GM19372 (cell line): ENCODE results near the gene TGM6.

Source experiments
- ATAC-seq: cut with Tn5 transposase; IDR thresholded peaks from one replicate; pipeline ENCODE4 v1.9.1; 2021; ENCODE audit warnings: mild to moderate bottlenecking, low read depth, moderate library complexity; ENCODE audit not compliant: unreplicated experiment

TGM6 gene

DNA sequence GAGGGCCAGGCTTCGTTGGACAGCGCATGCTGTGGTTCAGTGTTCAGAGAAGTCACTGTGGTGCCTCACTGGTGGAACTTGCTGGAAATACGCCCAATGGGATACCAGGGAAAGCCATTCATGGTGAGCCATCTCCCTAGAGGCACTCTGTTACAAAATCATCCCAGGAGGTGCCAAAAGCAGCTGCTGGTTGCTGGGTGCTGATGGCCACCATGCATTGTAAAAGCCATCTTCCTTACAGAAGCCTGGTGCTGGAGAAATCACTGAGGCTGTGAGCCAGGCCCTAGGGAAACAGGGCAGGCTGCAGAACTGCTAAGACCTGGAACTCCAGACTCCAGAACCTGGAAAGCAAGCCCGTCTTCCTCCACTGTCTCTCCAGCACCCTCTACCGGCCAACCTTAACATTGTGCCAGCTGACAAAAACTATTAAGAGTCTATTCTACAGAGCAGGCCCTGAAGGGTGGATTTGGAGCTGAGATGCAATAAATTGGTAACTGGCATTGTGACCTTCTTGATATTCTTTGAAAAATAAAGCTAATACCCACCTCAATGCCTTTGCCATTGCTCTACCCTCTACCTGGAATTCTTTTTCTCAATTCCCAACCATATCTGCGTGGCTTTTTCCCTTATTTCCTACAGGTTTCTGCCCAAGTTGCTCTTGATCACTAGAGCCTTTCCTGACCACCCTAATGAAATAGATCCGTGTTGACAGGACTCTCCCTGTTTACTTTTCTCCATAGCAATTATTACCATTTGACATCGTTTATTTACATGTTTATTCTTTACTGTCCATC is 71.4 kb downstream of the TGM6 start:
- no peak for ATAC-seq

DNA sequence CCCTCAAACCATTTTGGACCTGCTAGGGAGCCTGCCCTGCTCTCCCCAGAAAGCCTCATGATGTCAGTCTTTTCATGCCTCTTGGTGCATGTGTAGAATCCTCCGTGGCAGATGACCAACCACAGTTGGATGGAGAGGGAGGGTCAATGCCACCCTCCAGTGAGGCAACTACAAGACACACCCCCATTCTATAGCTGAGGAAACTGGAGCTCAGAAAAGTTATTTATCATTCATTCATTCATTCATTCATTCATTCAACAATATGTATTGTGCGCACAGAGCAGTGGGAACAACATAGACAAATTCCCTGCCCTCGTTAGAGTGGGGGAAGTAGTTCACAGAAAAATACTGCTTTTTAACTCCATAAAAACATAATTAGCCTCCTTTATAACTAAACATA is 73.1 kb downstream of the TGM6 start:
- ATAC-seq, result no peak

DNA sequence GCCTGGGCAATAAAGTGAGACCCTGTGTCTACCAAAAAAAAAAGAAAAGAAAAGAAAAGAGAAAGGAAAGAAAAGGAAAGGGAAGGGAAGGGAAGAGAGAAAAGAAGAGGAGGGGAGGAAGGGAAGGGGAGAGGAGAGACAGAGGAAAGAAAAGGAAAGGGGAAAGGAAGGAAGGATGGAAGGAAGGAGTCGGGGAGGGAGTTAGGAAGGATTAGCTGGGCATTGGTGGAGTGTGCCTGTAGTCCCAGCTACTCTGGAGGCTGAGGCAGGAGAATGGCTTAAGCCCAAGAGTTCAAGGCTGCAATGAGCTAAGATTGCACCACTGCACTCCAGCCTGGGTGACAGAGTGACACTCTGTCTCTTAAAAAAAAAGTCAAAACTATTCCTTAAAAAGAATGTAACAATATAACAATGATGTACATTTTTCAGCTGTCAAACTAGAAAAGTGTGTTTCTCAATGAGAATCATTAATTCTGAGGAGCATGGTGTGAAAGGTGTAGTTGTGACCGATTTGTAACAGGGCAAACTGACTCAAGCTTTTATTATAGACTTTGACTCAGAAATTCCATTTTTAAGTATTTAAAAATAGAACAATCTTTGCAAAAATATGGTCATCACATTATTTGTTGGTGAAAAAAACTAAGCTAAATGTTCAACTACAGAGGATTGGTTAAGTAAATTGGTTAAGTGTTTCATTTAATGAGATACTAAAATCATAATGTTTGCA is 75.2 kb downstream of the TGM6 start:
- ATAC-seq, result no peak

DNA sequence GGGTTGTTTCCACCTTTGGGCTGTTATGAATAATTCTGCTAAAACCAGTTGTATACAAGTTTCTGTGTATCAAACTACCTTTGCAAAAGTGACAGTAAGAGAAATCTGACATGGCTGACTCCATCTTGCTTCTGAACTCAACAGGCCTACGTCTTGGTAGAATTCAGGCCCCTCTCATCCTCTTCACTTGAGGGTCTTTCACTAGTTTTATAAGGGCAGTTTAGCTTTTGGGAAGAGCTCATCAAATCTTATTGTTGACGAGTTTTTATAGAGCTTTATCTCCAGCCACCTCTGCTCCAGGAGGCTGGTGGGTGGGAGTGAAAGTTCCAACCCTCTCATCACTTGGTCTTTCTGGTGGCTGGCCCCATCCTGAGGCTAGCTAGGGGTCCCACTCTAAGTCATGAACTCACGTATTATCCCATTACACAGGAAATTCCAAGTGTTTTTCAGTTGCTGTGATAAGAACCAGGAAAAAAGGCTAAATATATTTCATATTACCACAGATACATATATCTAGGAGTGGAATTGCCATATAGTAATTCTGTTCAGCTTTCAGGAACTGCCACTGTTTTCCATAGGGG is 78.3 kb downstream of the TGM6 start:
- ATAC-seq, result no peak

DNA sequence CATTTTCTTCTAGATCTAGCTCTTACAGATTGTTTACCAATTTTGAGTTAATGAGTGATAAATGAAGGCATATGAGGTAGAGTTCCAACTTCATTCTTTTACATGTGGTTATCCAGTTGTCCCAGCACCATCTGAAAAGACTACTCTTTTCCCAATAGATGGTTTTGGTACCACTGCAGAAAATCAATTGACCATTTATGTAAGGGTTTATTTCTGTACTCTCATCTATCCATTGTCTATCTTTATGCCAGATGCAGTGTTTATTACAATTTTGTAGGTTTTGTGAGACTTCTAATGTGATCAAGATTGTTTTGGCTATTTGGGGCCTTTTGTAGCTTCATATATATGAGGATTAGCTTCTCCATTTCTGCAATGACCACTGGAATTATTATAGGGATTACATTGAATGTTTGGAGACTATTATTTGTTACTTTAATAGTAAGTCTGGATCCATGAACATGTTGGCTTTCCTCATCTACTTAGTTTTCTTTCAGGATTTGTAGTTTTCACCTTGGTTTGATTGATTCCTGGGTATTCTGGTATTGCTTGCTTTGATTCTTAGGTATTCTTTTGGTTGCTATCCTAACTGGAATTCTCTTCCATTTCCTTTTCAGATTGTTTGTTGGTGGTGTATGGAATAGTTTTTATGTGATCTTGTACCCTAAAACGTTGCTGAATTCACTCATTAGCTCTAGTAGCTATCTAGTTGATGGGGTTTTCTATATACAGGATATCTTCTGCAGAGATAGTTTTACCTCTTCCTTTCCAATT is 79.5 kb downstream of the TGM6 start:
- no peak for ATAC-seq

DNA sequence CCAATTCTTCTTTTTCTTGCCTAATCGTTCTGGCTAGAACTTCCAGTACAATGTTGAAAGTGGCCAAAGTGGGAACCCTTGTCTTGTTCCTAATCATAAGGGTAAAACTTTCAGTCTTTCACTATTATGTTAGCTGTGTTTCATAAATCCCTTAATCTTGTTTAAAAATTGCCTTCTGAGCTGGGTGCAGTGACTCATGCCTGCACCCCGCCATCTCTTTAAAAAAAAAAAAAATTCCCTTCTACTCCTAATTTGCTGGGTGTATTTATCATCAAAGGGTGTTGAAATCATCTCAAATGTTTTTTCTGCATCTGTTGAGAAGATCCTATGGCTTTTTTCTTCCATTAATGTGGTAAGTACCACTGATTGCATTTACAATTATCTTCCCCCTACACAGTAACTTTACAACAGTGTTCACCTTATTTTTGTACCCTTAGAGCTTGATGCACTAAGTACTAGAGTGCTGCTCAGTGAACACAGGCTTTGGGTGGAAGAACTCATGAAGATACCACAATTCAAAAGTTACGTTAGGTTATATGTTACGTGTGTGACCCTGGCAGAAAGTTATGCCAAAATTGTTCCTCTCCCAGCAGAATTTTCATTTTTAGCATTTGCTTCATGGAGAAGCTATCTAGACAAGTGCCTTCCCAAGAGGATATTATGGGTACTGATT is 80.2 kb downstream of the TGM6 start:
- no peak for ATAC-seq

DNA sequence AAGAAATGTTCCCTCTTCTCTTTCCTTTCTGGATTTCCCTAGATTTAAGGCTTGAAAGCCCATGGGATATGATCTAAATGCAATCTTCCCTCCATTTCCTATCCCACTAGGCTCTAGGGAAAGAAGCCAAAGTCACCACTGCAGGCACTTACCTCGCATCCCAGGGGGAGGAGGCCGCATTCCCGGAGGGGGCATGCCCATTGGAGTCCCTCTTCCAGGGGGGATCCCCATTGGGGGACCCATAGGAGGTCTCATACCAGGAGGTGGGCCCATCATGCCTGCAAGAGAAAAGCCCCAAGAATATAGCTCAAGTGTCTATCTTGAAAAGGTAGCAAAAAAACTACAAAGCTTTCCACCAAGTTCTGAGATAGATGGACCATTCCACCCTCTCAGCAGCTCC is 81.8 kb downstream of the TGM6 start:
- no peak for ATAC-seq

DNA sequence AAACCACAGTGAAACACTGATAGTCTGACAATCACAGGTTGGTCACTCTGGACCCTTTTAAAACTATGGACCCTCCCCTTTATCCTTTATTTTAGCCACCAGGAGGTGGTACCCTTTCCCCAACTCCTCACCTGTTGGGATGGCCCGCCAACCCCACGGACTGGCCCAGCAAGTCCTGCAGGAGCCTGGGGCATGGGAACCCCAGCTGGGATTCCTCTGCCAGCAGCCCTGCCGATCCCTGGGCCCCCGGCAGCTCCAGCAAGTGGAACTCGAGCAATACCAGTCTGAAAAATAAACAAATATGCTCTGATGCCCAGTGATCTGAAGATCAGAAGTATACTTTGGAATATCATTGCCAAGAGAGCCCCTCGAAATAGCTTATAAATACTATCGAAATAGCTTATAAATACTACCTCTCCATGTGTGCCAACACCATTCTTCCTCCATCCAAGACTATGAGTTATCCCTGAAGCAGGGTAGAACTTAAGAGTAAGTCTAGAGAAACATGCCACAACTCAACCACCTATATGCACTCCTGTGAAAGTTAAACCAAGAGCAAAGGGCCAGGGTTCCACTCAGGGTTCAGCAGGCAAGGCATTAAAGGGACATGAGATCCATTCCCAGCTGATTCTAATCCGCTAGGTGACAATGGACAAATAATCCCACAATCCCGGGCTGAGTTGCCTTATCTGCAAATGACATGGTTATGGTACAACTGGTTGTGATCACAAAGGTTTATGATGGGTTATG is 83.1 kb downstream of the TGM6 start:
- no peak for ATAC-seq

DNA sequence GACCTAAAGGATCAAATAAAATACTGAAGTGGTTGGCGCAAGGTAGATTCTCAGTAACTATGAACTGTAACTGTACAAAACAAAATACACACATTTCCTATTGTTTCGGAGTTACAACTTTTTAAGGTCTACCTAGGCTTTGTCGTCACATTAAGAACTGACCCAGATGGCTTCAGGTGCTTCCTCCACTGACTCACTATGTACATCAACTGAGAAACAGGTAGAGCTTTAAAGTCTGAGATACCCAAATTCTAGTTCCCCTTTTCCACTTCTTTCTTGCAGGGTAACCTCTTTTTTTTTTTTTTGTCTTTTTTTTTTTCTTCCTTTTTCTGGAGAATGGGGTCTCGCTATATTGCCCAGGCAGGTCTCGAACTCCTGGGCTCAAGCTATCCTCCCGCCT is 84.4 kb downstream of the TGM6 start:
- ATAC-seq, result no peak

DNA sequence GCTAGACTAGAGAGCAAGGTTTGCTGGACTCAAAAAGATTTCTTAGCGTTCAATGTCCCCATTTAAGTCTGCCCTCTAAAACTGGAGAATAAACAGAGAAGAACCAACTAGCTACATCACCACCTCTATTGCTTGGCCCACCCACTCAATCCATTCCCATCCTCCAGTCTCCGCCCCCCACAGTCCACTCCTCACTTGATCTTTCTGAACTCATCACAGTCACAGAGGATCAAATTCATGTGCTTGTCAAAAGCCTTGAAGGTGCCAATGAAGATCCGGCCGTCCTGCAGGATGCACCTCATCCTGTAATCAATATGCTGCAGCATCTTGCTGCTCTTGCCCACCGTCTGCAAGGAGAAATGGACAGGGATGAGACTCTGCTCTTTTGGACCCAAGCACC is 86.7 kb downstream of the TGM6 start:
- ATAC-seq, result no peak

DNA sequence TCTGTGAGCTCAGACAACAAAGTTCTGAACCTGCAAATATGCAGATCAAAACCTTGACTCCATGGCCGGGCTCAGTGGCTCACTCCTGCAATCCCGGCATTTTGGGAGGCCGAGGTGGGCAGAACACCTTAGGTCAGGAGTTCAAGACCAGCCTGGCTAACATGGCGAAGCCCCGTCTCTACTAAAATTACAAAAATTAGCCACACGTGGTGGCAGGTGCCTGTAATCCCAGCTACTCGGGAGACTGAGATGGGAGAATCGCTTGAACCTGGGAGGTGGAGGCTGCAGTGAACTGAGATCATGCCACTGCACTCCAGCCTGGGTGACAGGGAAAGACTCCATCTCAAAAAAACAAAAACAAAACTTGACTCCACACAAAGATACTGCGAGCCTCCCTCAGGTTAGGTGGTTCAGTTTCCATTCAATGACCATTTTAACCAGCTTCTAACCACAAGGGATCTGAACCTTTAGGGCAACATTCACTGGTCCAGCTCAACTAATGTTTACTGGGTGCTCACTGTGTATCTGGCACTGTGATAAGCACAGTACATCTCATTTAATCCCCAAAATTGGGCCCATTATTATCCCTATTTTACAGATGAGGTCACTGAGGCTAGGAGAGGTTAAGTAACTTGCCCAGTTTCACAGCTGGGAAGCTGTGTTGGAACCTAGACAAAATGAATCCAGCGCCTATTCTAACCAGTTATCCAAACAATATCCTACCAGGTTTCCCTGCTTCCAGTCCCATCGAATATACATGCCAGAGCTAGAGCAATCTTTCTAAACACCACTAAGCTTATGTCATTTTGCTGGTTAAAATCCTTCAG is 88.1 kb downstream of the TGM6 start:
- ATAC-seq, result no peak

DNA sequence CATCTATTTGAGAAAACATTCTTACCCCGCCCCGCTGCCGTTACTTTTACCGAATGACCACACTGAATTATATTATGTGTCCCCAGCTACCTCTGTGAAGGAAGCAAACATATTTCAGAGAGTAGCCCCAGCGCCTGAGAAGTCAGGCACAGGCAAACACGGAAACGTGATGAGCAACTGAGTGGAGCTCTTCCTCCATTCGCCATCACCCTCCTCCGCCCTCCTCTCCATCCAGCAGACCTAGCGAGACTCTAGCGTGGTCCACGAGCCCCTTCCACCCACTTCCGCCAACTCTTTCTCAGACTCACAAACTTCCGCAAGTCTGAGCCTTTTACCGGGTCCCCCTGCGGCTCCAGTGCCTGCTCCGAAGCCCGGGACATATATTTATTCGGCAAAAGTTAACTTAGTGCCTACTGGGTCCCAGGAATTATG is 89.3 kb downstream of the TGM6 start:
- ATAC-seq, result peak; percentile 26

DNA sequence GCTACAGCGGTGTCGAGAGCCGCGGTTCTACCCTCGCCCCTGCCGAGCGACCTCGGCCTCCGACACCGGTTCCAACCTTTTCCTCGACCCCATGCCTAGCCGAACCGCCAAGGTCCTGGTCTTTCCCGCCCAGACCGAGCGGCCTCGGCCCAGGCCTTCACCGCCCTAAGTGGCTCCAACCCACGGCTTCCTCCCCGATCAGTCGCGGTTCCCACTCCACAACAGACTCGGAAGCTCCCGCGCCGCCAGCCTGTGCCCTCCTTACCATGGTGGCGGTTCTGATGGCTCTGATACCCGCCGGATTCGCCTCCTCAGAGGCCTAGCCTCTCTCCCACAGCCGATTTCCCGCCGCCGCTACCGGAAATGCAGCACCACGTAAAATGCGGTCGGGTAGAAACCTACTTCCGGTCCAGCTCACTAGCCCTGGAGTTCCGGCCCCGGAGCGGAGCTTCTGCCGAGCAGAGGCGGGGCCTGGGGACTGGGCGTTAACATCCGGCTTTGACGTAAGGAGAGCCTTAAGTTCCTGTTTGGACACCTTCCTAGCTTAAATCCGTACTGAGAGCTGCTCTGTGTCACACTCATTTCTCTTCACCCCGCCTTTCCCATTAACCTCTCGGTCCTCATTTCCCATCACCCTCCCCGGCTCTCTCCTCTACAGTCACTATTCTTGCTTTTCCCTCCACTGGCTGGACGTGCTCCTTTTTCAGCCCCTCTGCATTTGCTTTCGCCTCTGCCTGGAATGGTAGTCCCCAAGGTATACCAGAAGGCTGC is 89.9 kb downstream of the TGM6 start, which contains the start of gene SNRPB:
Gene SNRPB, minus strand, starts transcription at position 367 of the 771 bp plus-strand sequence. Its CDS starts 99 bp downstream, at position 268.
- ATAC-seq, result peak; percentile 91

DNA sequence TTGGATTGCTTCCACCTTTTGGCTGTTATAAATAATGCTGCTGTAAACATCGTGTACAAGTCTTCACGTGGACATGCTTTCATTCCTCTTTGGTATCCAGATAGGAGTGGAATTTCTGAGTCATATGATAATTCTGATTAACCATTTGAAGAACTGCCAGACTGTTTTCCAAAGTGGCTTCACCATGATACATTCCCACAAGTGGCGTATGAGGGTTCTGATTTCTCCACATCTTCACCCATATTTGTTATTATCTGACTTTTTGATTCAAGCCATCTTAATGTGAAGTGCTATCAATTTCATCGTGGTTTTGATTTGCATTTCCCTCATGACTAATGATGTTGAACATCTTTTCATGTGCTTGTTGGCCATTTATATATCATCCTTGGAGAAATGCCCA is 92.8 kb downstream of the TGM6 start:
- ATAC-seq, result no peak

DNA sequence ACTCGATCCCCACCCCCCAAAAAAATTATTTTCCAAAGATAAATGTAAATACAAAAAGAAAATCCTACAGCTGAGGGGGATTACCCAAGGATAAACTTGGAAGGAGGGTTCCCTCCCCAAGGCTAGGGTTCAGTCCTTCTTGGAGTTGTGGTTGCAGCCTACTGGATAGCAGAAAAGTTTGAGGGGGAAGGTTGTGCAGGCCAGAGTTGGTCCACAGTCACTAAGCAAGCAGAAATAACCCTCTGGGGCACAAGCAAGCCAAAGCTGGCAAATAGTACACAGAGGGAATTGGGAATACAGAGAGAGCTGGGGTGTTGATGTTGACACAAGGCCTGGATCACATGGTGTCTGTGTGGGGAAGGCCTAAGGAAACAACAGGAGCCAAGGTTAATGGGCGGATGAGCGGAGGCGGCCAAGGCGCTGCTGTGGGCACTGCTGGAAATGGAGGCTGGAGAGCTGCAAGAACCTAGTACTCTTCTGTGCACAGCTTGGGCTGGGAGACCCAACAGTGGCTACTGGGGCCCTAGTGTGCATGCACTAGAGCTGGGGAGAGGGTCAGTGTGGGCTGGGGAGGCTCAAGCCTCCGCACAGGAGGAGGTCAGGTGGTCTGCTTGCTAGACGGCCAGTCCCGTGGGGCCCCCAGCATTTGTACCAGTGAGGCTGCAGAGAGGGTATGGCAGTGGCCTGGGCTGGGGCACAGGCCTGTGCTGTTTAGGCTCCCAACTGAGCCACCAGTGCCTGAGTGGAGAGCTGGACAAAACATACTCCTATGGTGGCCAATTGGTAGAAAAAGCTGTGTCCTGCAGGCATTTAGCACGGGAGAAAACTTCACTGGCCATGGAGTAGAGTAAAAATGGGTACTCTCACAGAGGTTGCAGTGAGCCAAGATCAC is 95.4 kb downstream of the TGM6 start:
- no peak for ATAC-seq

DNA sequence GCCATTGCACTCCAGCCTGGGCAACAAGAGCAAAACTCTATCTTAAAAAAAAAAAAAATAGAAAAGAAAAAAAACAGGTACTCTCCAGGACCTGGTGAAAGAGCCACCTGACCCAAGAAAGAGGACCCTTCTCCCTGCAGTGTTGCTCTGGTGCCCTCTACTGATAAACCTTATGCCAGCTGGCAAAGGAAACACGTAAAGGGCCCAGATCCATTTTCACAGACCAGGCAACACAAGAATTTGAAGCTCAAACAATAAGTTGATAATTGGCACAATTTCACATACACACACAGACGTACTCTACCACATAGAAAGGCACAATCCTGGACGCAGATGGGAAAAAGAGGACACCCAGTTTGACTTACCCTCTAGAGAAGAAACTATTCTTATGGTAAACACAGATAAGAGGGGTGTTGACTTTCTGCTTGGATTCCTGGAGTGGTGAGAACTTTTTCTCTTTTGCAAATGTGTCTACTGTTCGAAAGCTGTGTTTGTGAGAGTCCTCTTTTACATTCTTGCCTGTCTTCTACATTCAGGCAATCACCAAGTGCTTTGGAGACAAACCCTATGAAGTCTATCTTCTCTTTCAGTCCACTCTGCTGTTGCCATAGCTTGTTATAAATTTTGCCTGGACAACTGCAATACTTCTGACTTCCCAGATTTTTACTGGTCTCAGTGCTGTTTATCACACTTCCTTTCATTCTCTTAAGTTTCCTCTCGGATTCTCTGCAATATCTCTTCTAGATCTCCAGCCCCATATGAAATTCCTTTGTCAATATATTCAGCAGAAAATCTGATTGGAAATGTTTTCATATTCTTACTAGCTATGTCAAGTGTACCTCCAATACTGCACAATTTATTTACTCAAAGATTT is 96.3 kb downstream of the TGM6 start:
- ATAC-seq, result no peak
